ENCODE data around the gene WNT6.
A peak's percentile ranks its signal among the peaks of the same experiment; 100 is the strongest.

Gene WNT6

GRCh38 chr2:218853766-218854165, 5.8 kb upstream of the WNT6 start:
- DNase-seq = peak; percentile 54
- in situ Hi-C loops (cut with HindIII; ENCODE audit: low pct_ligation_motif_present, low pct_unique_long_range_greater_than_20kb, low sequenced_read_pairs) = no loop called here

GRCh38 chr2:218854860-218855259, 4.7 kb upstream of the WNT6 start:
- no peak for DNase-seq

DNA sequence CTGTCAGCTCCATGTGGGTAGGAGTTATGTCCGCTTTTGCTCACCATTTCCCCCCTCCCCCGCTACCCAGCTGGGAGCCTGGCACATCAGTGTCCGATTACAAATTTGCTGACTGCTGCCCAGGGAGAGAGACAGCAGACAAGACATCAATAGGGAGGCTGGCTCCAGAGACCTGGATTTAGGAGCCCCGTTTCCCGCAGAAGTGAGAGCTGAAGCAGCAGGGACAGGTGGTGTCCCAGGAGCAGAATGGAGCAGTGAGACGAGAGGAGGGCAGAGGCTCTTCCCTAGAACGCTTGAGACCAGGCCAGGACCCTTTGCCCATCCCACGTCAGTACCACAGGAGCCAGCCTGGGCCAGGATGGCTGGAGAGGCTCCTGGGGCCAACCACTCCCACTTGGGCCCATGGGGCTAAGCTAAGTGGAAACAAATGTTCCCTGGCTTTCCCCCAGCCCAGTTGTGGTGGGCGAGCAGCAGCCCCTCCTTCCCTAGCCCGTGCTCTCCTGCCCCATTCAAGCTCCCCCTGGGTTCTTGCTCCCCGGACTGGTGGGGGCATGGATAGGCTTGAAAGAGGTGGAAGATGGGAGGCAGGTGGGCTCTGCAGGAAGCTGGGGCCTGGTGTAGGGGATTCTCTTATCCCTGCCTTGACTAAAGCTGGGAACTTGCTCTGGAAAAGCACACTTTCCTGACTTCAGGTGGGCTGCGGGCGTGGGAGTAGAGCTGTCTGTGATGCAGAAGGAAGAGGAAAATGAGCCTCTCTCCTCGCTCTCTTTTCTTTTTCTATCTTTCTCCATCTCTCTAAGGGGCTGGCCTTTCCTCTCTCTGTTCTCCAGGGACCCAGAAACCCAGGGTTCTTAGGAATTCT, 4.1 kb upstream of the WNT6 start:
- DNase-seq = no peak
- in situ Hi-C loops (cut with HindIII; ENCODE audit: low pct_ligation_motif_present, low pct_unique_long_range_greater_than_20kb, low sequenced_read_pairs) = no loop called here

More at GRCh38 chr2:218854860-218855259, 4.7 kb upstream of the WNT6 start:
- in situ Hi-C loops (cut with HindIII; ENCODE audit: low pct_ligation_motif_present, low pct_unique_long_range_greater_than_20kb, low sequenced_read_pairs) = no loop called here

DNA sequence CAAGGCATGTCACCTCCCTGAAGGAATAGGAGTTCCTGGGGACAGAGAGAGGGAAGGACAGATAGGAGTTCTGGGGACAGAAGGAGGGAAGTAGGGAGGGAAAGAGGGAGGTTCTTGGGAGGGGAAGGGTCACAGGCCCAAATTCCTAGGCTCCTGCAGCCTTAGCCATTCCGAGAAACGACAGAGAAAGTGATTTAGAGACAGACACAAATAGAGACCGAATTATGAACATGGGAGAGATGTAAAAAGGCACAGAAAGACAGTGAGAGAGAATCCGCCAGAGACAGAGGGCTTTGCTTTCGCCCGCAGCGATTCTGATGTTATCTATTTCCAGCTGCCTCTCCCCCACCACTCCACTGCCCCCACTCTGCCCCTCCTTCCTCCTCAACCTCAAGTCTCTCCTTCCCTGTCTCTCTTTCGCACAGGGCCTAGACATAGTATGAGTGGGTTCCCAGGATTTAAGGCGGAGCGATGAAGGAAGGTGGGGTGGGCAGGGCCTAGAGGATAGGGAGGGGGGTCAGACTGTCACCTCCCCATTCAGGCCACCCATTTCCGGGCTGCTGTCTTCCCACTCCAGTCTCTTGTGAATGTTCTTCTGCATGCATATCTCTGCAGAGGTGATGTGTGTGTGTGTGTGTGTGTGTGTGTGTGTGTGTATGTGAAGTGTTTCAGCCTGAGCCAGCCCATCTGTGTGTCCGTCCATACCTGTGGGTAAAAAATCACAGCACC, 3.3 kb upstream of the WNT6 start:
- no peak for DNase-seq
- in situ Hi-C loops (cut with HindIII; ENCODE audit: low pct_ligation_motif_present, low pct_unique_long_range_greater_than_20kb, low sequenced_read_pairs) = no loop called here

- no peak for DNase-seq
- in situ Hi-C loops (cut with HindIII; ENCODE audit: low pct_ligation_motif_present, low pct_unique_long_range_greater_than_20kb, low sequenced_read_pairs) = no loop called here
Observed at GRCh38 chr2:218856896-218857243, 2.7 kb upstream of the WNT6 start.

- in situ Hi-C loops (cut with HindIII; ENCODE audit: low pct_ligation_motif_present, low pct_unique_long_range_greater_than_20kb, low sequenced_read_pairs) = no loop called here
- DNase-seq = no peak
Observed at GRCh38 chr2:218857371-218858137, 2.1 kb upstream of the WNT6 start.

- DNase-seq = no peak
- in situ Hi-C loops (cut with HindIII; ENCODE audit: low pct_ligation_motif_present, low pct_unique_long_range_greater_than_20kb, low sequenced_read_pairs) = no loop called here
Observed at GRCh38 chr2:218858138-218858445, 1.5 kb upstream of the WNT6 start.

DNA sequence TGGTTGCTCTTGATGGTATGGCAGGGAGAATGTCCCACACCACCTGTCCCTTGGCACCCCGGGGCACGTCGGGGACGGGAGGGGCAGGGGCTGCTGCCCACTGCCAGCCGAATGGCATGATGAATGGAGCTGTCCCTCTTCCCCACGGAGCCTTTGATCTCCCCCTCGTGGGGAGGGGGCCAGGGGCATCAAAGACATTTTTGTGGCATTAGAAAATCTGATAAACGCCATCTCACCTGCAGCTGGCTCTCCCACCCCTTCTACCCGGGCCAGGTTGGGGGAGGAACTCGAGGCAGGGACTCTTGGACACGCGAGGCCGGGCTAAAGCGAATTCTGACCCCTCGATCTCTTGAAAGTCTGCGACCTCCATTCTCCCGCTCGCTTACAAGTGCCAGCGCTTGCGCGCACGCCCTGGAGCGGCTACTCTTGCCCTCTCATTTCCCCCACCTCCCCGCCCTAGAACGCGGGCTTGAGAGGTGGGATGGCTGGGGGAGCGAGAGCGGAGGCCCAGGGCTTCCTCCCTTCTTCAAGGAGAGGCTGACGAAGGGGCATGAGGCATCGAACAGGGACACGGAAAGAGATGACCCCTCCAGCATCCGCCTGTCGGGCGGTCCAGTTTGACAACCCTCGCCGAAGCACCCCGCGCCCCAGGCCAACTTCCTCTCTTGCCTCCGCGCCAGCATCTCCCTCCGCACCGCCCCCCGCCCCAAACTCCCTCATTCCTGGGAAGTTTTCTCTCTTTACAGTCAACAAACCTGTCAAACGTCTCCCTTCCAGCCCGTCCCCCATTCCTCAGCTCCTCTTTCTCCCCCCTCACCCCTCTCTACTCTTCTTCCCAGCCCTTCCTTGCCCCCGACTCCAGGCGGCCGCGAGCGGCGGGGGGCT, 692 bp upstream of the WNT6 start:
- in situ Hi-C loops (cut with HindIII; ENCODE audit: low pct_ligation_motif_present, low pct_unique_long_range_greater_than_20kb, low sequenced_read_pairs) = no loop called here
- no peak for DNase-seq

- in situ Hi-C loops (cut with HindIII; ENCODE audit: low pct_ligation_motif_present, low pct_unique_long_range_greater_than_20kb, low sequenced_read_pairs) = no loop called here
- no peak for DNase-seq
Observed at GRCh38 chr2:218859988-218860831, 605 bp downstream of the WNT6 start.

DNA sequence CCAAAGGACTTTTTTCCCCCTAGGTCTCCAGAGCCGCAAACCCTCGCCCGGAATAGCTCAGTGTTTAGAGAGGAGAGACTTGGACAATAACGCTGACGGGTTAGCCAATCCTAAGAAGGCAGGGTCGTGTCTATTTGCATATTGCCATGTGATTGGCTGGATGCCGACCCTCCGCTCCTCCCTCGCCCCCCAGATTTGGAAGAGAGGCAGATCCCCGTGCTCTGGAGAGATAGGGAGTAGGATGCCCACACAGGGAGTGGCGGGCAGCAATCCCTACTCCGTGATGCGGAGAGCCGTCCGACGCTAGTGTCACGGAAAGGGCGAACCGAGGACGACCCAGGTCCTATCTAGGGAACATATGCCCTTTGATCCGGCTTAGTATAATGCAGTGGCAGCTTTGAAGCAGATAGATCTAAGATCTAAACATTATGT, 1.4 kb downstream of the WNT6 start:
- in situ Hi-C loops (cut with HindIII; ENCODE audit: low pct_ligation_motif_present, low pct_unique_long_range_greater_than_20kb, low sequenced_read_pairs) = no loop called here
- DNase-seq = peak; percentile 95

GRCh38 chr2:218861645-218862318, 2.2 kb downstream of the WNT6 start:
- in situ Hi-C loops (cut with HindIII; ENCODE audit: low pct_ligation_motif_present, low pct_unique_long_range_greater_than_20kb, low sequenced_read_pairs) = no loop called here
- DNase-seq = no peak

DNA sequence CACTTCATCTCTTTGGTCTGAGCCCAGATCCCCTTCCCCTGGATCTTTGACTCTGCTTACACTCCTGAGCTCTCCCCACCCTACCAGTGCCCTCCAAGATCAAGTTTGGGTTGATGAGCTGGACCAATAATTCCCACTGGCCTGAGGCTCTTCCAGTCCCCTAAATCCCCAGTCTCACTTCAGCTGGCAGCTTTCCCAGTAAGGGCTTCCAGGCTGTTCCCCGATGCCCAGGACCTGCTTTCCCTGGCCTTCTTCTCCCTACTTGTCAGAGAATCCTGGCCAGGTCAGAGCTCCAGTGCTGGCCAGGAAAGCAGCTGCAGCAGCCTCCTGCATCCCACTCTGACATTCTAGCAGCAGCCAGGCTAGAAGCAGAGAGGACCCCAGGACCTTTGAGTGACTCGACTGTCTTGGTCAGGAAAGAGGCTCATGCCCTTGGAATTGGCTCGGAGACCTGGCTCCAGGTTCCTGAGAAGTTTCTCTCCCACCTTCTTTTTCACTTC, 3.5 kb downstream of the WNT6 start:
- DNase-seq = no peak
- in situ Hi-C loops (cut with HindIII; ENCODE audit: low pct_ligation_motif_present, low pct_unique_long_range_greater_than_20kb, low sequenced_read_pairs) = no loop called here

DNA sequence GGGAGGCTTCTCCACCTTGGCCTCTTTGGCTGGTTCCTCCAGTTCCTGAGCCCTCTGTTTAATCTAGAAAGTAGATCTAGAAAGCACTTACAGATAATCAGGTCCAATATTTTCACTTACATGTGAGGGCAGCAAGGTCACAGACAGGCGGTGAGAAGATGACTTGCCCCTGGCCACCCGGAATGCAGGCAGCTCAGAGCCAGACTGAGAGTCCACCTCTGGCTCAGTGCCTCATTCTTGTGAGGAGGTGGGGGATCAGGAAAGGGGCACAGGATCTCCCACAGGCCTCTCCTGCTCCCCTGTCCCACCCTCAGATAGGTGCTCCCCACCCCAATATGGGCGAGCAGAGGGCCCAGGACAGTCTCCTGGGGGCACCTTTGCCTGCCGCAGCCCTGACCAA, 5.8 kb downstream of the WNT6 start:
- in situ Hi-C loops (cut with HindIII; ENCODE audit: low pct_ligation_motif_present, low pct_unique_long_range_greater_than_20kb, low sequenced_read_pairs) = no loop called here
- DNase-seq = no peak

DNA sequence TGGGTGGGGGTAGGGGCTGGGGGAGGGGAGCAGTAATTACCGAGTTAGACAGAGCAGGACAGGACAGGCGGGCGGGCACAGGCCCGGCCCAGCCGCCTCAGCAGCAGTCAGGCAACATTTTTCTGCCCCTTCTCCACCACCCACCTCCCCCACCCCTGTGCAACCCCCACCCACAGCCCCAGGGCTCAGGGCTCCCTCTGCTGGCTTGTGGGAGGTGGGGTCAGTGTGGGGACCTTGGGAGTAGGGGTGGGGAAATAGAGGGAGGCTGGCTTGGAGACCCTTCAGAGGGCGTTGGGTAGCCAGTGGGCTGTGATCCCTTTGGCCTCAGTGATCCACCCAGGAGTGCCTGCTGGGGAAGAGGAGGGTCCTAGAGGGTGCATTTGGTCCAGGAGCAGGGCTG, 6.4 kb downstream of the WNT6 start:
- in situ Hi-C loops (cut with HindIII; ENCODE audit: low pct_ligation_motif_present, low pct_unique_long_range_greater_than_20kb, low sequenced_read_pairs) = no loop called here
- no peak for DNase-seq

GRCh38 chr2:218867900-218868299, 8.3 kb downstream of the WNT6 start:
- DNase-seq = no peak
- in situ Hi-C loops (cut with HindIII; ENCODE audit: low pct_ligation_motif_present, low pct_unique_long_range_greater_than_20kb, low sequenced_read_pairs) = no loop called here

GRCh38 chr2:218869064-218869463, 9.5 kb downstream of the WNT6 start:
- in situ Hi-C loops (cut with HindIII; ENCODE audit: low pct_ligation_motif_present, low pct_unique_long_range_greater_than_20kb, low sequenced_read_pairs) = no loop called here
- no peak for DNase-seq

GRCh38 chr2:218870984-218871344, 11.4 kb downstream of the WNT6 start:
- DNase-seq = no peak
- in situ Hi-C loops (cut with HindIII; ENCODE audit: low pct_ligation_motif_present, low pct_unique_long_range_greater_than_20kb, low sequenced_read_pairs) = no loop called here

Data from ACHN (cell line).